ENCODE measurements around the gene CCT8L2. TPM values are rescaled to one million over a fixed set of nuclear protein-coding genes. Genes with fewer than 3 reads are reported as not detected.
"Not testable (repeated sequence)": the region's sequence is repeated elsewhere in the genome, so short reads cannot be mapped to it uniquely, and the experiment has no call there.

Gene CCT8L2
- total RNA-seq, 5 donors from 2014 or later (not counting 1 experiment from before 2014, with no cell fraction given), result not detected

DNA sequence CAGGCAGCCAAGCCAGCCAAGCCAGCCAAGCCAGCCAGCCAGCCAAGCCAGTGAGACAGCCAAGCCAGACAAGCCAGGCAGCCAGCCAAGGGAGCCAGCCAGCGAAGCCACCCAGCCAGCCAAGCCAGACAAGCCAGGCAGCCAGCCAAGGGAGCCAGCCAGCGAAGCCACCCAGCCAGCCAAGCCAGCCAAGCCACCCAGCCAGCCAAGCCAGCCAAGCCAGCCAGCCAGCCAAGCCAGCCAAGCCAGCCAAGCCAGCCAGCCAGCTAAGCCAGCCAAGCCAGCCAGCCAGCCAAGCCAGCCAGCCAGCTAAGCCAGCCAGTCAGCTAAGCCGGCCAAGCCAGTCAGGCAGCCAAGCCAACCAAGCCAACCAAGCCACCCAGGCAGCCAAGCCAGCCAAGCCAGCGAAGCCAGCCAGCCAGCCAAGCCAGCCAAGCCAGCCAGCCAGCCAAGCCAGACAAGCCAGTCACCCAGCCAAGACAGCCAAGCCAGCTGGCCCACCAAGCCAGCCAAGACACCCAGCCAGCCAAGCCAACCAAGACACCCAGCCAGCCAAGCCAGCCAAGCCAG lies 34.1 kb downstream of the CCT8L2 start:
- CTCF ChIA-PET; H3K27ac ChIP-seq (ENCODE audit: low read length); H3K27me3 Mint-ChIP-seq; H3K36me3 Mint-ChIP-seq; DNase-seq; H3K4me3 Mint-ChIP-seq; H3K36me3 ChIP-seq (ENCODE audit: control insufficient read depth in 2 of 2, extremely low read depth in 1 of 2, insufficient read depth in 1 of 2, low read length in 1 of 2); POLR2A ChIA-PET; ATAC-seq (replicated peaks in 1 of 4); H3K4me3 ChIP-seq (ENCODE audit: control insufficient read depth in 1 of 2, extremely low read depth in 1 of 2, low read length in 1 of 2); H3K9me3 Mint-ChIP-seq; H3K4me1 Mint-ChIP-seq; H3K27ac Mint-ChIP-seq; H3K9me3 ChIP-seq; H3K4me1 ChIP-seq (ENCODE audit: control insufficient read depth in 1 of 2, extremely low read depth in 1 of 2, insufficient read depth in 2 of 2, low read length in 2 of 2); H3K27me3 ChIP-seq (replicated peaks in 1 of 2; ENCODE audit: control insufficient read depth in 2 of 2, extremely low read depth in 1 of 2, insufficient read depth in 2 of 2, low read length in 1 of 2): not testable (repeated sequence)
- WGBS (ENCODE audit: insufficient coverage), result 77% methylated on average over 3 of the region's 4 CpGs

DNA sequence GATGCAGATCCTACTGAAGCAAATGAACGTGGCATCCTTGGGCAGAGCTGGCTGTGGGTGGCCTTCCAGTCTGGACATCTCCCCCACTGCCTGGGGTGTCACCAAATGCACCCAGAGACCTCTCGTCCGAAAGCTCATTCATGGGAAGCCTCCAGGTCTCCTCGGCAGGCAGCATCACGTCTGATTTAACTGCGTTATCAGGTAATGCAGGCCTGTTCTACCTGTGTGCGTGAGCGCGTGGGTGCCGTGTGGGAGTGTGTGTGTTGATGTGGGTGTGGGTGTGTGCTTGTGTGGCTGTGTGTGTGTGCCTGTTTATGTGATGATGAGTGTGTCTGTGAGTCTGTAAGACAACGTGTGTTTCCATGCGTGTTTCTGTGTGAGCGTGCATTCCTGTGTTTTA lies 35.1 kb downstream of the CCT8L2 start:
- H3K36me3 ChIP-seq (ENCODE audit: control insufficient read depth in 2 of 2, extremely low read depth in 1 of 2, insufficient read depth in 1 of 2, low read length in 1 of 2); H3K4me1 ChIP-seq (ENCODE audit: control insufficient read depth in 1 of 2, extremely low read depth in 1 of 2, insufficient read depth in 2 of 2, low read length in 2 of 2); H3K9me3 ChIP-seq; H3K27me3 ChIP-seq (replicated peaks in 1 of 2; ENCODE audit: control insufficient read depth in 2 of 2, extremely low read depth in 1 of 2, insufficient read depth in 2 of 2, low read length in 1 of 2); H3K27me3 Mint-ChIP-seq; H3K9me3 Mint-ChIP-seq; POLR2A ChIA-PET; DNase-seq; CTCF ChIA-PET; H3K36me3 Mint-ChIP-seq; H3K4me3 Mint-ChIP-seq; H3K4me1 Mint-ChIP-seq; H3K27ac ChIP-seq (ENCODE audit: low read length); H3K4me3 ChIP-seq (ENCODE audit: control insufficient read depth in 1 of 2, extremely low read depth in 1 of 2, low read length in 1 of 2); H3K27ac Mint-ChIP-seq; ATAC-seq (replicated peaks in 1 of 4): not testable (repeated sequence)
- 91% methylated on average over 9 of the region's 13 CpGs for WGBS (ENCODE audit: insufficient coverage)

GRCh38 chr22:16555077-16555994 lies 37.3 kb downstream of the CCT8L2 start:
- H3K36me3 Mint-ChIP-seq; H3K27ac ChIP-seq (ENCODE audit: low read length); H3K36me3 ChIP-seq (ENCODE audit: control insufficient read depth in 2 of 2, extremely low read depth in 1 of 2, insufficient read depth in 1 of 2, low read length in 1 of 2); H3K9me3 Mint-ChIP-seq; CTCF ChIA-PET; H3K4me3 ChIP-seq (ENCODE audit: control insufficient read depth in 1 of 2, extremely low read depth in 1 of 2, low read length in 1 of 2); ATAC-seq (replicated peaks in 1 of 4); H3K4me3 Mint-ChIP-seq; H3K27me3 ChIP-seq (replicated peaks in 1 of 2; ENCODE audit: control insufficient read depth in 2 of 2, extremely low read depth in 1 of 2, insufficient read depth in 2 of 2, low read length in 1 of 2); H3K27me3 Mint-ChIP-seq; H3K9me3 ChIP-seq; H3K4me1 ChIP-seq (ENCODE audit: control insufficient read depth in 1 of 2, extremely low read depth in 1 of 2, insufficient read depth in 2 of 2, low read length in 2 of 2); H3K27ac Mint-ChIP-seq; POLR2A ChIA-PET; H3K4me1 Mint-ChIP-seq; DNase-seq: not testable (repeated sequence)
- WGBS (ENCODE audit: insufficient coverage), result no CpG with 5 or more reads among the region's 8 CpGs

DNA sequence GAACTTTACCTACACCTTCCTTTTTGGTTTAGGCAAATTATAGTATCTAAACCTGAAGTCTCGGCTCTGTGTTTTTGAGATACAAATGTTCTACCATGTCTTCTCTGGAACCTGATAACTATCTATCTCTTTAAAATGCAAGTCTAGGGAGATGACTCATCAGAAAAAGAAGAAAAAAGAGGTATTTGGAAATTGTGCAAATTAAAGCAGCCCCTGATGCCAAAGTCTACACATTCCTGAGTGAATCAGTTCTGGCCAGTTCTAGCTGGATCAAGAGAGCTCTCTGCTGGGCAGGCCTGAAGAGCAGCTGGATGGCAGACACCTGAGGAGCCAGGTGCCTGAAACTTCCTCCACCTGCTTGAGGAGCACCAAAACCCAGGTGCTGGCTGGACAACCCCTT lies 49.3 kb downstream of the CCT8L2 start:
- ATAC-seq (replicated peaks in 1 of 4); H3K9me3 Mint-ChIP-seq; H3K9me3 ChIP-seq; POLR2A ChIA-PET; DNase-seq; H3K4me1 ChIP-seq (ENCODE audit: control insufficient read depth in 1 of 2, extremely low read depth in 1 of 2, insufficient read depth in 2 of 2, low read length in 2 of 2); H3K36me3 Mint-ChIP-seq; H3K27me3 Mint-ChIP-seq; H3K27ac Mint-ChIP-seq; H3K27me3 ChIP-seq (replicated peaks in 1 of 2; ENCODE audit: control insufficient read depth in 2 of 2, extremely low read depth in 1 of 2, insufficient read depth in 2 of 2, low read length in 1 of 2); H3K4me1 Mint-ChIP-seq; H3K36me3 ChIP-seq (ENCODE audit: control insufficient read depth in 2 of 2, extremely low read depth in 1 of 2, insufficient read depth in 1 of 2, low read length in 1 of 2); CTCF ChIA-PET; H3K27ac ChIP-seq (ENCODE audit: low read length); H3K4me3 Mint-ChIP-seq; H3K4me3 ChIP-seq (ENCODE audit: control insufficient read depth in 1 of 2, extremely low read depth in 1 of 2, low read length in 1 of 2): not testable (repeated sequence)
- no CpG with 5 or more reads among the region's 1 CpG for WGBS (ENCODE audit: insufficient coverage)

Other genes starting within 250 kb of the CCT8L2 start
- gene XKR3, start 232.6 kb upstream of the CCT8L2 start, total RNA-seq, result not detected

All from T-cell (primary cell).